VCaP (cell line): ENCODE measurements around the gene FGFRL1.

ENCODE experiments used
- H3K27ac ChIP-seq: fragments of 450-650 bp; 2 replicates; pipeline ENCODE4 v1.5.1; 2017
- CTCF ChIP-seq: fragments of 450-650 bp; conservative IDR thresholded peaks from 2 replicates; pipeline ENCODE4 v1.5.1; 2017; ENCODE audit warnings: mild to moderate bottlenecking, moderate library complexity

FGFRL1 gene

GRCh38 chr4:1003271-1004070, 8.0 kb upstream of the FGFRL1 start:
- TF ChIP-seq CTCF: no peak
- H3K27ac ChIP-seq: no peak overlapping the region

GRCh38 chr4:1004071-1004418, 7.4 kb upstream of the FGFRL1 start:
- H3K27ac ChIP-seq: no peak overlapping the region
- no peak for TF ChIP-seq CTCF

- no peak overlapping the region for H3K27ac ChIP-seq
- no peak for TF ChIP-seq CTCF
These were observed 6.6 kb upstream of the FGFRL1 start for GRCh38 chr4:1004557-1005485.

- H3K27ac ChIP-seq: no peak overlapping the region
- TF ChIP-seq CTCF: no peak
These were observed 4.6 kb upstream of the FGFRL1 start for GRCh38 chr4:1006856-1007255.

GRCh38 chr4:1008840-1009541, 2.4 kb upstream of the FGFRL1 start:
- peak overlapping the region; percentile 67 for H3K27ac ChIP-seq
- TF ChIP-seq CTCF: no peak

GRCh38 chr4:1009542-1010394, 1.7 kb upstream of the FGFRL1 start:
- peak overlapping the region; percentile 82 for H3K27ac ChIP-seq
- TF ChIP-seq CTCF: peak; percentile 5; the same call in 1 of the 2 replicates
